ENCODE results near the gene SLC22A1. TPM values are rescaled to one million over a fixed set of nuclear protein-coding genes. Genes with fewer than 3 reads are reported as not detected.

The SLC22A1 gene
- total and polyA plus RNA-seq, 2 of the 4 experiments (the other 2 are of a cell fraction) = 0.10 TPM; not detected in 1

- WGBS, 2 experiments (ENCODE audit: extremely low coverage in 2 of 2, insufficient read length in 1 of 2) = 70% methylated on average over 2 of the region's 6 CpGs; no CpG with 5 or more reads in 1 of the 2 experiments
- no peaks in the 10 kb centered on the region for H4K20me1 ChIP-seq (ENCODE audit: insufficient read depth, low read length)
- H3K4ac ChIP-seq (ENCODE audit: low read depth, low read length) = no peak overlapping the region
- no peak overlapping the region for H3K9ac ChIP-seq (ENCODE audit: low read depth, low read length)
- DNase-seq (no peak), ATAC-seq (ENCODE audit: low read depth) (no peak)
- H3K18ac ChIP-seq (ENCODE audit: low read depth, low read length) = no peak overlapping the region
- H3K4me1 ChIP-seq (ENCODE audit: control insufficient read depth, insufficient read depth, low read length) = peaks cover 7% of the 10 kb centered on the region
- no peak overlapping the region for H3K14ac ChIP-seq (replicated peaks; ENCODE audit: low read depth, low read length)
- H2BK5ac ChIP-seq (ENCODE audit: low read depth, low read length, poor library complexity, severe bottlenecking) = no peak overlapping the region
- no peaks in the 10 kb centered on the region for H3K9me3 ChIP-seq (ENCODE audit: control insufficient read depth, insufficient read depth, low read length)
- no peak overlapping the region for H2AK5ac ChIP-seq (ENCODE audit: low read depth, low read length)
- TF ChIP-seq ELK1 (IDR thresholded peaks at IDR 0.05; ENCODE audit: borderline replicate concordance, low read depth, low read length) = no peak
- in situ Hi-C loops (cut with MboI; ENCODE audit: low sequenced_read_pairs) = no loop called here
- BruUV-seq (replicated peaks) = no TSS peak
- dilution Hi-C loops (cut with HindIII; ENCODE audit: low sequenced_read_pairs, unreplicated experiment) = no loop called here
- H3K23ac ChIP-seq (ENCODE audit: low read depth, low read length) = no peak overlapping the region
- H3K27me3 ChIP-seq (ENCODE audit: control insufficient read depth, insufficient read depth, low read length) = no peaks in the 10 kb centered on the region
- H3K27ac ChIP-seq (ENCODE audit: insufficient read depth, low read length) = no peak overlapping the region
- no peak overlapping the region for H4K8ac ChIP-seq (ENCODE audit: low read depth in 2 of 2, low read length in 2 of 2)
- peaks cover 5% of the 10 kb centered on the region; the same call in 1 of the 2 replicates for H3K9me1 ChIP-seq (ENCODE audit: insufficient read depth, low read length)
- no peak overlapping the region for H2BK120ac ChIP-seq (ENCODE audit: low read depth, low read length)
- H3K79me1 ChIP-seq (ENCODE audit: low read depth in 1 of 2, low read length in 2 of 2) = no peaks in the 10 kb centered on the region
- H2AFZ ChIP-seq (replicated peaks; ENCODE audit: low read length, poor library complexity) = no peak overlapping the region
- no peak overlapping the region for H2BK20ac ChIP-seq (ENCODE audit: low read depth, low read length)
- H2AK9ac ChIP-seq (replicated peaks; ENCODE audit: low read depth, low read length, poor library complexity) = peak overlapping the region; percentile 24
- CTCF ChIA-PET = no interaction called here
- no peak overlapping the region for H4K5ac ChIP-seq (ENCODE audit: low read depth, low read length)
- no peak overlapping the region for H3K56ac ChIP-seq (ENCODE audit: extremely low read depth, insufficient read depth, low read length)
- H3K36me3 ChIP-seq (ENCODE audit: control insufficient read depth, insufficient read depth, low read length) = no peaks in the 10 kb centered on the region
- no peak overlapping the region for H4K91ac ChIP-seq (ENCODE audit: insufficient read depth, low read depth, low read length)
- H3K4me2 ChIP-seq (ENCODE audit: low read depth, low read length) = no peak overlapping the region
- H3K4me3 ChIP-seq (ENCODE audit: insufficient read depth, low read depth, low read length) = no peak overlapping the region
- intact Hi-C loops (cut with micrococcal nuclease) = no loop called here
- H2BK15ac ChIP-seq (ENCODE audit: low read depth, low read length) = no peak overlapping the region
- POLR2A ChIA-PET (ENCODE audit: unreplicated experiment) = no interaction called here
These were observed 7.4 kb downstream of the SLC22A1 start for GRCh38 chr6:160128879-160129516.
